SKM-1 (cell line): Measurements from ENCODE around the gene ZBTB21.
"Not testable (repeated sequence)": the region's sequence is repeated elsewhere in the genome, so short reads cannot be mapped to it uniquely, and the experiment has no call there.

ENCODE experiments used
- DNase-seq: peaks from one replicate; lab custom pipeline; 2025; ENCODE audit not compliant: unreplicated experiment; lab: John Stamatoyannopoulos, UW

The ZBTB21 gene

GRCh38 chr21:41971891-41972290 is 38.3 kb downstream of the ZBTB21 start:
- DNase-seq, result no peak

- DNase-seq, result no peak
Measured at GRCh38 chr21:41970751-41971653, 39.2 kb downstream of the ZBTB21 start.

- DNase-seq, result no peak
Measured at GRCh38 chr21:41970106-41970391, 40.1 kb downstream of the ZBTB21 start.

GRCh38 chr21:41967708-41968107 is 42.5 kb downstream of the ZBTB21 start:
- DNase-seq, result no peak

GRCh38 chr21:41966872-41967621 is 43.1 kb downstream of the ZBTB21 start:
- no peak for DNase-seq

- DNase-seq, result no peak
Measured at GRCh38 chr21:41966041-41966833, 43.9 kb downstream of the ZBTB21 start.

GRCh38 chr21:41965461-41966013 is 44.6 kb downstream of the ZBTB21 start:
- DNase-seq, result no peak

- no peak for DNase-seq
Measured at GRCh38 chr21:41965045-41965444, 45.1 kb downstream of the ZBTB21 start.

- no peak for DNase-seq
Measured at GRCh38 chr21:41964171-41964570, 46.0 kb downstream of the ZBTB21 start.

GRCh38 chr21:41962425-41962966 is 47.7 kb downstream of the ZBTB21 start:
- DNase-seq, result no peak

GRCh38 chr21:41961753-41962152 is 48.4 kb downstream of the ZBTB21 start:
- DNase-seq, result no peak

GRCh38 chr21:41961282-41961701 is 48.9 kb downstream of the ZBTB21 start:
- no peak for DNase-seq

- no peak for DNase-seq
Measured at GRCh38 chr21:41960386-41960785, 49.8 kb downstream of the ZBTB21 start.

- DNase-seq, result not testable (repeated sequence)
Measured at GRCh38 chr21:41959697-41960096, 50.5 kb downstream of the ZBTB21 start.

- DNase-seq, result no peak
Measured at GRCh38 chr21:41958886-41959563, 51.1 kb downstream of the ZBTB21 start.

GRCh38 chr21:41957991-41958766 is 52.0 kb downstream of the ZBTB21 start:
- DNase-seq, result no peak

GRCh38 chr21:41956926-41957729 is 53.0 kb downstream of the ZBTB21 start:
- DNase-seq, result no peak

- no peak for DNase-seq
Measured at GRCh38 chr21:41955516-41955915, 54.6 kb downstream of the ZBTB21 start.
